Measurements from ENCODE around the gene SPATA13.

Gene SPATA13

DNA sequence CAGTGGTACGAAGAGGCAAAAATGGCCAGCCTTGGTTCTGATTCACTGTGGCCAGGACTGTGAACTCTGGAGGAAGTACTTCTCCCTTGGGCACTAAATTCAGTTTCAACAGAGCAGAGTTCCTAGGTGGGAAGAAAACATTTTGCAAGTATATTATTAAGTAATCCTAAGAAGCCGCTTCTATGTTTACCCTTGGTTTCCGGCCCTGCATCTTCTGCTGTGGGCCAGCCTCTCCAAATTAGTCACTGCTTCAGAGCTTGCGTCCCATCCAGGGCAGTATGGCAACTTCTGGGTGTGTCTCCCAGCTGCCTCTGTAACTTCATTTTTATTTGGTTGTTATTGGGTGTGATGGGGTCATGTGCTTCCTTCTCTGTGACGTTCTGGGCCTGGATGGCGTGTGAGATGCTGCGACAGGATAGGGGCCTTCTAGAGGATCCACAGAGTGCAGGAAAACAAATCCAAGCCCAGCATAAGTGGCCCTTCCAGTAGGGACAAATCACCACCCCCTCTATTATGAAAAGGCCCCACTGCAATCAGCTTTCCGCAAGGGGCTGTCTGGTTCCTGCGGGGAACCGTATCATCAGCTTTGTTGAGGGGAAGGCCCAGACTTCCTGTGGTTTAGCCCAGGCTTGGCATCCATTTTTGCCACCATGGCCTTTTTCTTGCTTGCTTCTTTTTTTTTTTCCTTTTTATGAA lies 93.8 kb downstream of the SPATA13 start:
- no peak overlapping the region for H3K4me3 ChIP-seq (ENCODE audit: low read length)
- TF ChIP-seq CTCF (conservative IDR thresholded peaks at IDR 0.05; ENCODE audit: low read length) = no peak
- DNase-seq (ENCODE audit: low read depth) = no peak

GRCh38 chr13:24257497-24257896 lies 97.0 kb downstream of the SPATA13 start:
- TF ChIP-seq CTCF (conservative IDR thresholded peaks at IDR 0.05; ENCODE audit: low read length) = no peak
- H3K4me3 ChIP-seq (ENCODE audit: low read length) = no peak overlapping the region
- DNase-seq (ENCODE audit: low read depth) = no peak

DNA sequence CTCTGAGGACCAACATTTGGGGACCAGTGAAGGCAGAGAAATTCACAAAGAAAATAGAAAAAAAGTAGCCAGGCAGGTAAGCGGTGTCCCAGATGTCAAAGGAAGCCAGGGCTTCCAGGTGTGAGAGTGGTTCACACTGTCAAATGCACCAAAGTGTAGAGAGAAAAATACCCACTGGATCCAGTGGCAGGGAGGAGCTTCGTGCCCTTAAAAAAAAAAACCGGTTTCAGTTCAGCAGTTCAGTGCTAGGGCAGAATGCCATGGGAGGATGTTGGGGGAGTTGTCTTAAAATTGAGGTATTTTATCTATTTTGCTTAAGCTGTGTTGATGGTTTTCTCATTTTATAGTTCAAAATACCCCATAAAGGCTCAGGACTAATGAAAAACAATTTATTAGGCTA lies 101.0 kb downstream of the SPATA13 start:
- TF ChIP-seq CTCF (conservative IDR thresholded peaks at IDR 0.05; ENCODE audit: low read length) = no peak
- H3K4me3 ChIP-seq (ENCODE audit: low read length) = no peak overlapping the region
- no peak for DNase-seq (ENCODE audit: low read depth)

DNA sequence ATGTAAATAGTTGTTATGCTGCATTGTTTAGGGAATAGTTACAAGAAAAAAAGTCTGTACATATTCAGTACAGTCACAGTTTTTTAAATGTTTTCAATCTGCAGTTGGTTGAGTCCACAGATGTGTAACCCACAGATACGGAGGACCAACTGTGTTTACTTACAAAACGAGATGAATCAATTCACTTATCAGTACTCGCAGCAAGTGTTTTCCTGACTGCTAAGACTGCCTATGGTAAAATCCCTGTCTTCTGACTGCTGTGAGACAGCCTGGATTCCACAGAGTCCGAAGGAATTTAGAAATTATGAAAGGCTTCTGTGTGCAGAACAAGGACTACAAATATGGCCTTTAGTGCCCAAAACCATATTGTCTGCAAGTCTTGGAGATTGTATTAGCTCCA lies 103.1 kb downstream of the SPATA13 start:
- DNase-seq (ENCODE audit: low read depth) = peak; percentile 40
- no peak for TF ChIP-seq CTCF (conservative IDR thresholded peaks at IDR 0.05; ENCODE audit: low read length)
- no peak overlapping the region for H3K4me3 ChIP-seq (ENCODE audit: low read length)

- DNase-seq (ENCODE audit: low read depth) = no peak
- no peak for TF ChIP-seq CTCF (conservative IDR thresholded peaks at IDR 0.05; ENCODE audit: low read length)
- H3K4me3 ChIP-seq (ENCODE audit: low read length) = no peak overlapping the region
These were observed 104.5 kb downstream of the SPATA13 start for GRCh38 chr13:24264976-24265375.

DNA sequence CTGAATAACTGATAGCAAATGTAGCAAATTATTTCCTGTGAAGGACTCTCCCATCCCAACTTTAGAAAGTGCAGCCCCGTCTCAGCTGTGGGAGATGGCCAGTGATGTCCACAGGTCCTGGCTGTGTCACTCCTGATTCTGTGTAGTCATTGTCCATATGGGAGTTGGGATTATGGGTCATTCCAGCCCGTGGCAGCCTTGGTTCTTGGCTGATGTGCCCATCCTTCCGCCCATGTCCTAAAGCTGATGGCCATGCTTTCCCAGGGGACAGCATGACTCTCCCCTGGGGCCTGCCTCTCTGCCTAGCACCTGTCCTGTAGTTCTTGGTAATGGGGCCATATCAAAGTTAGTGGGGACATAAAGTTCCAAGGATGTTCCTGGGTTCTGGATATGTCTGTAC lies 104.9 kb downstream of the SPATA13 start:
- DNase-seq (ENCODE audit: low read depth) = no peak
- TF ChIP-seq CTCF (conservative IDR thresholded peaks at IDR 0.05; ENCODE audit: low read length) = no peak
- no peak overlapping the region for H3K4me3 ChIP-seq (ENCODE audit: low read length)

DNA sequence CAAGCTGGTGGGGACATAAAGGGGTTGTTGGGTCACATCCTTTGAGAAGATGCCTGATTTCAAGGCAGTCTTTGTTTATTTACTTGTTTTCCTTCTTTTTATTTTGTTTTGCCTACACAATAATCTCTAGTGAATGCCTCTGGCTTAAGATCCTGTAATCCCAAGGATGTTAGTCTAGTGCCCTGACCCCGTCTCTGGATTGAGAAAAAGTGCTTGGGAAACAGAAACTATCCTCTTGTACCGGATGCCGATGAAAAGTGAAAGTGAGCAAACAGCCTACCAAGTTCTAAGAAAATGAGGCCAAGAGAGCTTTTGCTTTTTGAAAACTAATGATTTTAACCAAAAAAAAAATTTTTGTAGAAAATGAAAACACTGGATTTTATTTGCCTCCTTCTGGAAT lies 106.8 kb downstream of the SPATA13 start:
- DNase-seq (ENCODE audit: low read depth) = peak; percentile 52
- no peak for TF ChIP-seq CTCF (conservative IDR thresholded peaks at IDR 0.05; ENCODE audit: low read length)
- peak overlapping the region; percentile 39 for H3K4me3 ChIP-seq (ENCODE audit: low read length)

All from AG10803 (cell line).